MCF 10A (cell line): ENCODE data around the gene RAD51B. TPM values are rescaled to one million over a fixed set of nuclear protein-coding genes. Genes with fewer than 3 reads are reported as not detected.
"Not testable (repeated sequence)": the region's sequence is repeated elsewhere in the genome, so short reads cannot be mapped to it uniquely, and the experiment has no call there.

ENCODE experiments used
- BruUV-seq: library from RNA; stranded (reverse); fragments of 400-500 nt; replicated peaks from 2 replicates; lab custom pipeline; 2021; lab: Mats Ljungman, UMichigan
- CTCF ChIA-PET: fragments of 300-600 bp; sonication (Branson Sonifier 250); formaldehyde crosslinking; extraction: SDS; loops from one replicate; lab custom pipeline; 2021; ENCODE audit warnings: antibody characterized with exemption, inconsistent platforms; lab: Yijun Ruan, JAX
- POLR2A ChIA-PET: fragments of 300-600, 350-650 bp; sonication (Branson Sonifier 250); formaldehyde crosslinking; extraction: SDS; loops from one replicate; lab custom pipeline; 2020; ENCODE audit warnings: antibody characterized with exemption, inconsistent platforms; lab: Yijun Ruan, JAX
- DNase-seq: peaks from one replicate; pipeline ENCODE4 v3.0.0-alpha.2; 2018; ENCODE audit not compliant: unreplicated experiment
- H3K27ac Mint-ChIP-seq: one replicate; pipeline ENCODE4 v1.8.0; 2022; ENCODE audit warnings: mild to moderate bottlenecking, low read depth, mixed read lengths; ENCODE audit not compliant: unreplicated experiment
- H3K27me3 Mint-ChIP-seq: one replicate; pipeline ENCODE4 v1.8.0; 2022; ENCODE audit warnings: mixed read lengths; ENCODE audit not compliant: insufficient read depth, unreplicated experiment
- H3K36me3 Mint-ChIP-seq: one replicate; pipeline ENCODE4 v1.8.0; 2022; ENCODE audit warnings: mild to moderate bottlenecking, moderate library complexity, mixed read lengths; ENCODE audit not compliant: insufficient read depth, unreplicated experiment
- H3K4me1 Mint-ChIP-seq: one replicate; pipeline ENCODE4 v1.8.0; 2022; ENCODE audit warnings: mixed read lengths; ENCODE audit not compliant: insufficient read depth, unreplicated experiment
- H3K4me3 Mint-ChIP-seq: one replicate; pipeline ENCODE4 v1.8.0; 2022; ENCODE audit warnings: mild to moderate bottlenecking, moderate library complexity, mixed read lengths; ENCODE audit not compliant: unreplicated experiment
- H3K9me3 Mint-ChIP-seq: one replicate; pipeline ENCODE4 v1.8.0; 2022; ENCODE audit warnings: mixed read lengths; ENCODE audit not compliant: unreplicated experiment
- CTCF ChIP-seq: fragments of 200-600 bp; IDR thresholded peaks from one replicate; pipeline ENCODE4 v1.8.0; 2022; ENCODE audit warnings: antibody characterized with exemption, mild to moderate bottlenecking; ENCODE audit not compliant: unreplicated experiment
- intact Hi-C: fragments of 100-400 bp; cut with micrococcal nuclease; formaldehyde crosslinking; loops from 2 replicates; pipeline ENCODE4 v1.14.1; 2022
- total RNA-seq: library from RNA; stranded (reverse); gene quantifications from 2 replicates; pipeline ENCODE4 v1.2.3, GENCODE V29; 2022

RAD51B gene
- total RNA-seq, 1 experiment from 2014 or later = 14.6 TPM

- TF ChIP-seq CTCF = no peak
- intact Hi-C loops = no loop called here
- Mint-ChIP-seq H3K36me3 (no peaks in the 10 kb centered on the region), H3K4me1 (peaks cover 7% of the 10 kb centered on the region), H3K9me3 (peaks cover 15% of the 10 kb centered on the region), H3K27me3 (no peaks in the 10 kb centered on the region), H3K4me3 (no peak overlapping the region), H3K27ac (no peak overlapping the region)
- BruUV-seq = no TSS peak
- ChIA-PET POLR2A (no interaction called here), CTCF (interaction anchor here (0.6 kb wide), 1 partner anchor 30 kb away, joined by 3 read pairs; no protein-coding TSS in a partner anchor)
- no peak for DNase-seq
These were observed 275.2 kb downstream of the RAD51B start for GRCh38 chr14:68094752-68095151.

- no peaks in the 10 kb centered on the region for H3K27me3 Mint-ChIP-seq
- intact Hi-C loops = no loop called here
- H3K4me1 Mint-ChIP-seq = peaks cover 9% of the 10 kb centered on the region
- H3K36me3 Mint-ChIP-seq = peaks cover 4% of the 10 kb centered on the region
- H3K4me3 Mint-ChIP-seq = no peak overlapping the region
- H3K27ac Mint-ChIP-seq = no peak overlapping the region
- no peak for TF ChIP-seq CTCF
- H3K9me3 Mint-ChIP-seq = peaks cover 28% of the 10 kb centered on the region
- BruUV-seq = no TSS peak
- CTCF ChIA-PET = no interaction called here
- no peak for DNase-seq
- POLR2A ChIA-PET = interaction anchor here (1.0 kb wide), 1 partner anchor 62 kb away, joined by 3 read pairs; no protein-coding TSS in a partner anchor
These were observed 278.1 kb downstream of the RAD51B start for GRCh38 chr14:68097727-68098126.

- no peaks in the 10 kb centered on the region for H3K27me3 Mint-ChIP-seq
- no peak for TF ChIP-seq CTCF
- intact Hi-C loops = no loop called here
- ChIA-PET CTCF (no interaction called here), POLR2A (interaction anchor here (0.8 kb wide), 1 partner anchor 25 kb away, joined by 3 read pairs; no protein-coding TSS in a partner anchor)
- peaks cover 4% of the 10 kb centered on the region for H3K36me3 Mint-ChIP-seq
- peaks cover 24% of the 10 kb centered on the region for H3K9me3 Mint-ChIP-seq
- H3K27ac Mint-ChIP-seq = no peak overlapping the region
- BruUV-seq = no TSS peak
- no peak for DNase-seq
- H3K4me3 Mint-ChIP-seq = no peak overlapping the region
- peaks cover 14% of the 10 kb centered on the region for H3K4me1 Mint-ChIP-seq
These were observed 279.3 kb downstream of the RAD51B start for GRCh38 chr14:68098834-68099233.

GRCh38 chr14:68099495-68100045 lies 280.0 kb downstream of the RAD51B start:
- DNase-seq = no peak
- BruUV-seq = no TSS peak
- Mint-ChIP-seq H3K27ac (no peak overlapping the region), H3K4me3 (no peak overlapping the region), H3K9me3 (peaks cover 23% of the 10 kb centered on the region), H3K27me3 (no peaks in the 10 kb centered on the region), H3K36me3 (peaks cover 4% of the 10 kb centered on the region), H3K4me1 (peaks cover 16% of the 10 kb centered on the region)
- ChIA-PET POLR2A (no interaction called here), CTCF (no interaction called here)
- TF ChIP-seq CTCF = no peak
- intact Hi-C loops = no loop called here

GRCh38 chr14:68101715-68102301 lies 282.2 kb downstream of the RAD51B start:
- H3K4me3 Mint-ChIP-seq, H3K27ac Mint-ChIP-seq, H3K36me3 Mint-ChIP-seq, H3K27me3 Mint-ChIP-seq, DNase-seq, BruUV-seq, intact Hi-C loops: not testable (repeated sequence)
- Mint-ChIP-seq H3K9me3 (peaks cover 23% of the 10 kb centered on the region), H3K4me1 (peaks cover 16% of the 10 kb centered on the region)
- ChIA-PET CTCF (interaction anchor here (0.6 kb wide), 1 partner anchor 85 kb away, joined by 3 read pairs; no protein-coding TSS in a partner anchor), POLR2A (interaction anchor here (0.7 kb wide), 1 partner anchor 20 kb away, joined by 3 read pairs; no protein-coding TSS in a partner anchor)
